Lower lobe of right lung (tissue), 2 donors: ENCODE data around the gene CCL22. TPM values are rescaled to one million over a fixed set of nuclear protein-coding genes. Genes with fewer than 3 reads are reported as not detected.
A peak's percentile ranks its signal among the peaks of the same experiment; 100 is the strongest.

ENCODE experiments used
- ATAC-seq, 2 donors: fragments of 200-7000 bp; cut with Tn5 transposase; one replicate each; pipeline ENCODE4 v1.9.1; 2020 to 2022; ENCODE audit warnings: mild to moderate bottlenecking in 2 of 2, moderate library complexity in 2 of 2
- DNase-seq: peaks from one replicate; pipeline ENCODE4 v3.0.0-alpha.2; 2020
- H3K27ac ChIP-seq: fragments of 200-600 bp; one replicate; pipeline ENCODE4 v1.8.0; 2022
- H3K27me3 ChIP-seq: fragments of 200-600 bp; one replicate; pipeline ENCODE4 v1.8.0; 2022; ENCODE audit warnings: low read depth
- H3K36me3 ChIP-seq: fragments of 200-600 bp; one replicate; pipeline ENCODE4 v1.8.0; 2022; ENCODE audit warnings: mild to moderate bottlenecking
- H3K4me1 ChIP-seq: fragments of 200-600 bp; one replicate; pipeline ENCODE4 v1.8.0; 2022
- H3K4me3 ChIP-seq: fragments of 200-600 bp; one replicate; pipeline ENCODE4 v1.8.0; 2022; ENCODE audit warnings: mild to moderate bottlenecking
- H3K9me3 ChIP-seq: fragments of 200-600 bp; one replicate; pipeline ENCODE4 v1.8.0; 2022
- CTCF ChIP-seq: fragments of 200-600 bp; IDR thresholded peaks from one replicate; pipeline ENCODE4 v1.8.0; 2022; ENCODE audit warnings: antibody characterized with exemption, mild to moderate bottlenecking
- intact Hi-C: fragments of 100-400 bp; cut with DNase I; formaldehyde crosslinking; loops from one replicate; pipeline ENCODE4 v1.11.0; 2022
- total RNA-seq: library from RNA; stranded (reverse); fragmentation: NEBNext Ultra II Directional; extraction: Animal tissue kit (Norgen Biotek cat#: 25700); gene quantifications from one replicate; pipeline ENCODE4 v1.2.1, GENCODE V29; 2021
- donor health status: DM: no; HTN: yes; CAD: no; lungs with severe emphysema.

The CCL22 gene
- total RNA-seq, 1 donor from 2014 or later = 2.0 TPM

- no peak for TF ChIP-seq CTCF
- Histone ChIP-seq H3K36me3 (no peaks in the 10 kb centered on the region), H3K27me3 (no peaks in the 10 kb centered on the region), H3K4me3 (no peak overlapping the region), H3K4me1 (peaks cover 19% of the 10 kb centered on the region), H3K27ac (no peak overlapping the region), H3K9me3 (no peaks in the 10 kb centered on the region)
- DNase-seq (no peak), ATAC-seq (peak; percentile 47 to 55)
- intact Hi-C loops = no loop called here
Observed at GRCh38 chr16:57388359-57389086, 29.9 kb downstream of the CCL22 start.

- no peak for DNase-seq
- H3K4me3 ChIP-seq = no peak overlapping the region
- no peak for ATAC-seq
- no peak for TF ChIP-seq CTCF
- H3K27ac ChIP-seq = no peak overlapping the region
- no peaks in the 10 kb centered on the region for H3K36me3 ChIP-seq
- H3K9me3 ChIP-seq = no peaks in the 10 kb centered on the region
- peaks cover 14% of the 10 kb centered on the region for H3K4me1 ChIP-seq
- intact Hi-C loops = no loop called here
- H3K27me3 ChIP-seq = no peaks in the 10 kb centered on the region
Observed at GRCh38 chr16:57389087-57389468, 30.5 kb downstream of the CCL22 start.

GRCh38 chr16:57390636-57391295 is 32.2 kb downstream of the CCL22 start:
- no peak for ATAC-seq
- Histone ChIP-seq H3K36me3 (no peaks in the 10 kb centered on the region), H3K4me3 (no peak overlapping the region), H3K9me3 (no peaks in the 10 kb centered on the region), H3K27me3 (no peaks in the 10 kb centered on the region), H3K4me1 (peaks cover 7% of the 10 kb centered on the region), H3K27ac (no peak overlapping the region)
- DNase-seq = no peak
- no peak for TF ChIP-seq CTCF
- intact Hi-C loops = no loop called here

GRCh38 chr16:57391300-57391699 is 32.7 kb downstream of the CCL22 start:
- no peaks in the 10 kb centered on the region for H3K27me3 ChIP-seq
- no peak overlapping the region for H3K4me3 ChIP-seq
- intact Hi-C loops = no loop called here
- ATAC-seq (no peak), DNase-seq (no peak)
- no peaks in the 10 kb centered on the region for H3K36me3 ChIP-seq
- H3K9me3 ChIP-seq = no peaks in the 10 kb centered on the region
- H3K4me1 ChIP-seq = peaks cover 7% of the 10 kb centered on the region
- TF ChIP-seq CTCF = no peak
- no peak overlapping the region for H3K27ac ChIP-seq

- ATAC-seq = no peak
- H3K9me3 ChIP-seq = no peaks in the 10 kb centered on the region
- H3K27ac ChIP-seq = no peak overlapping the region
- intact Hi-C loops = no loop called here
- no peak overlapping the region for H3K4me3 ChIP-seq
- H3K36me3 ChIP-seq = no peaks in the 10 kb centered on the region
- H3K4me1 ChIP-seq = peaks cover 7% of the 10 kb centered on the region
- DNase-seq = no peak
- H3K27me3 ChIP-seq = no peaks in the 10 kb centered on the region
- no peak for TF ChIP-seq CTCF
Observed at GRCh38 chr16:57391708-57392107, 33.1 kb downstream of the CCL22 start.
